ENCODE measurements around the gene CTNNA2.

- TF ChIP-seq CTCF (IDR thresholded peaks at IDR 0.05; ENCODE audit: borderline replicate concordance, extremely low read depth, low read length, poor library complexity, severe bottlenecking) = no peak
- TF ChIP-seq EZH2 (IDR thresholded peaks at IDR 0.05; ENCODE audit: borderline replicate concordance, low read depth, low read length, severe bottlenecking) = no peak
Observed at GRCh38 chr2:79849241-79849640, 336.4 kb downstream of the CTNNA2 start.
